ENCODE results near the gene P2RY2. TPM values are rescaled to one million over a fixed set of nuclear protein-coding genes. Genes with fewer than 3 reads are reported as not detected.

P2RY2 gene
- total and polyA plus RNA-seq, 2 of the 8 experiments (the other 6 are each of a cell fraction or from before 2014, with no cell fraction given) = 1.0 to 1.5 TPM

GRCh38 chr11:73198677-73199076 is 19.4 kb upstream of the P2RY2 start:
- Histone ChIP-seq H4K20me1 (replicated peaks in 1 of 2; ENCODE audit: control insufficient read depth in 1 of 2, insufficient read depth in 2 of 2, low read length in 2 of 2) (no peaks in the 10 kb centered on the region), H2AK5ac (ENCODE audit: low read depth, low read length) (no peak overlapping the region), H3K23me2 (ENCODE audit: low read depth, low read length) (peaks cover 2% of the 10 kb centered on the region; the same call in 1 of the 2 replicates), H4K8ac (ENCODE audit: extremely low read depth, insufficient read depth, low read length) (no peak overlapping the region), H3K27me3 (replicated peaks in 1 of 4; ENCODE audit: control insufficient read depth in 3 of 4, extremely low read depth in 1 of 4, insufficient read depth in 3 of 4, low read length in 3 of 4) (no peaks in the 10 kb centered on the region), H3K36me3 (ENCODE audit: control insufficient read depth in 2 of 4, insufficient read depth in 4 of 4, low read length in 3 of 4) (no peaks in the 10 kb centered on the region), H2BK12ac (ENCODE audit: low read depth, low read length) (no peak overlapping the region), H3K9ac (replicated peaks in 1 of 4; ENCODE audit: extremely low read depth in 1 of 4, low read depth in 3 of 4, low read length in 3 of 4) (no peak overlapping the region), H3K56ac (replicated peaks; ENCODE audit: insufficient read length, low read depth, low read length) (no peak overlapping the region), H3K4me2 (ENCODE audit: insufficient read depth in 1 of 2, low read depth in 2 of 2, low read length in 2 of 2) (no peak overlapping the region), H3K4ac (replicated peaks; ENCODE audit: insufficient read length, low read depth, low read length) (no peak overlapping the region), H2BK15ac (ENCODE audit: low read length) (no peak overlapping the region), H2BK20ac (ENCODE audit: low read length) (no peak overlapping the region), H3K4me1 (replicated peaks in 1 of 4; ENCODE audit: control insufficient read depth in 3 of 4, insufficient read depth in 4 of 4, low read length in 3 of 4) (peaks cover 7 to 20% (median 15%) of the 10 kb centered on the region in 4 experiments), H3K23ac (ENCODE audit: insufficient read length) (no peak overlapping the region), H3K9me3 (ENCODE audit: insufficient read depth in 2 of 2, low read depth in 1 of 2, low read length in 1 of 2) (no peaks in the 10 kb centered on the region), H3K27ac (ENCODE audit: low read depth, low read length) (no peak overlapping the region), H2AFZ (ENCODE audit: low read length) (no peak overlapping the region), H2BK5ac (ENCODE audit: low read depth, low read length) (no peak overlapping the region), H4K5ac (ENCODE audit: insufficient read length, low read depth, low read length) (no peak overlapping the region), H3K79me2 (ENCODE audit: control insufficient read depth in 1 of 2, insufficient read depth in 2 of 2, low read length in 2 of 2) (no peaks in the 10 kb centered on the region), H4K91ac (replicated peaks; ENCODE audit: insufficient read length, low read length) (no peak overlapping the region), H3K4me3 (ENCODE audit: extremely low read depth in 1 of 4, insufficient read depth in 2 of 4, low read depth in 3 of 4, low read length in 4 of 4) (no peak overlapping the region), H3K18ac (ENCODE audit: extremely low read depth, low read length) (no peak overlapping the region), H3K14ac (ENCODE audit: insufficient read length) (no peak overlapping the region), H2BK120ac (replicated peaks; ENCODE audit: low read depth, low read length) (no peak overlapping the region), H3K79me1 (ENCODE audit: low read depth, low read length) (no peaks in the 10 kb centered on the region)
- CTCF ChIA-PET (ENCODE audit: partially characterized antibody) = interaction anchor here (1.6 to 2.6 kb wide), 3 partner anchors 13 to 44 kb away, joined by 5 to 12 read pairs (median 5); no protein-coding TSS in a partner anchor
- no peak for DNase-seq (ENCODE audit: low read depth in 1 of 2, low spot score in 2 of 2)
- POLR2A ChIA-PET (ENCODE audit: partially characterized antibody) = no interaction called here
- peak; percentile 68 for TF ChIP-seq USF2 (IDR thresholded peaks at IDR 0.05; ENCODE audit: low read length)
- peak; percentile 46; the same call in 1 of the 2 replicates for TF ChIP-seq ATF3 (IDR thresholded peaks at IDR 0.05; ENCODE audit: insufficient read depth, low read depth, low read length)
- peak; percentile 99 for TF ChIP-seq JUND (IDR thresholded peaks at IDR 0.05; ENCODE audit: low read length)
- peak; percentile 75; the same call in 1 of the 2 replicates for TF ChIP-seq TEAD4 (IDR thresholded peaks at IDR 0.05; ENCODE audit: low read depth, low read length)
- no peak for TF ChIP-seq EZH2 (IDR thresholded peaks at IDR 0.05; ENCODE audit: low read depth, low read length, severe bottlenecking)
- TF ChIP-seq HDAC6 (IDR thresholded peaks at IDR 0.05; ENCODE audit: low read depth, low read length) = no peak
- TF ChIP-seq JUN (IDR thresholded peaks at IDR 0.05; ENCODE audit: low read depth, low read length) = peak; percentile 88; the same call in 1 of the 2 replicates
- TF ChIP-seq KDM1A (IDR thresholded peaks at IDR 0.05; ENCODE audit: borderline replicate concordance, low read length) = no peak
- FAIRE-seq = peak; percentile 85
- 79% methylated on average over 3 of the region's 3 CpGs; no CpG with 5 or more reads in 1 of the 2 experiments for WGBS, 2 experiments (ENCODE audit: extremely low coverage in 1 of 2, insufficient coverage in 1 of 2, insufficient read length in 1 of 2, insufficient replicate concordance in 2 of 2, low coverage in 1 of 2, low lambda C conversion rate in 2 of 2, missing lambda C conversion rate in 1 of 2)
